ENCODE measurements around the gene CATSPERZ.

Gene CATSPERZ

GRCh38 chr11:64264371-64264852 is 35.7 kb upstream of the CATSPERZ start:
- DNase-seq (ENCODE audit: low spot score): no peak

GRCh38 chr11:64265176-64266160 is 34.7 kb upstream of the CATSPERZ start:
- DNase-seq (ENCODE audit: low spot score): no peak

- DNase-seq (ENCODE audit: low spot score): no peak
Measured at GRCh38 chr11:64266339-64266738, 33.8 kb upstream of the CATSPERZ start.

- DNase-seq (ENCODE audit: low spot score): no peak
Measured at GRCh38 chr11:64267207-64267945, 32.8 kb upstream of the CATSPERZ start.

GRCh38 chr11:64268025-64268892 is 31.9 kb upstream of the CATSPERZ start:
- peak; percentile 63 for DNase-seq (ENCODE audit: low spot score)

- DNase-seq (ENCODE audit: low spot score): no peak
Measured at GRCh38 chr11:64268893-64269539, 31.1 kb upstream of the CATSPERZ start.

- DNase-seq (ENCODE audit: low spot score): peak; percentile 92
Measured at GRCh38 chr11:64269540-64270220, 30.5 kb upstream of the CATSPERZ start.

GRCh38 chr11:64275031-64275800 is 24.9 kb upstream of the CATSPERZ start:
- DNase-seq (ENCODE audit: low spot score): no peak

- DNase-seq (ENCODE audit: low spot score): no peak
Measured at GRCh38 chr11:64275841-64276240, 24.3 kb upstream of the CATSPERZ start.

- no peak for DNase-seq (ENCODE audit: low spot score)
Measured at GRCh38 chr11:64276653-64277431, 23.3 kb upstream of the CATSPERZ start.

- DNase-seq (ENCODE audit: low spot score): no peak
Measured at GRCh38 chr11:64278576-64279190, 21.5 kb upstream of the CATSPERZ start.

GRCh38 chr11:64281957-64282770 is 18.0 kb upstream of the CATSPERZ start:
- no peak for DNase-seq (ENCODE audit: low spot score)

- DNase-seq (ENCODE audit: low spot score): no peak
Measured at GRCh38 chr11:64283092-64283491, 17.1 kb upstream of the CATSPERZ start.

GRCh38 chr11:64284048-64284961 is 15.9 kb upstream of the CATSPERZ start, which contains the start of gene BAD:
BAD (minus strand) TSS chr11:64284665; CDS start chr11:64284368, 297 bp downstream.
- DNase-seq (ENCODE audit: low spot score): peak; percentile 98

GRCh38 chr11:64284962-64285884 is 14.9 kb upstream of the CATSPERZ start, which contains the start of gene GPR137:
GPR137 (plus strand) TSS chr11:64285848; CDS start chr11:64286525, 677 bp downstream.
- DNase-seq (ENCODE audit: low spot score): peak; percentile 95
